IPS DF 6.9 (cell line): ENCODE data around the gene GRB2.

Experiments
- DNase-seq: peaks from one replicate; pipeline ENCODE4 v3.0.0-alpha.2; 2013; ENCODE audit warnings: low read depth, low spot score
- H3K27ac ChIP-seq: one replicate; pipeline ENCODE4 v1.5.1; 2013; ENCODE audit warnings: low read length, control low read depth
- H3K27me3 ChIP-seq: 2 replicates; pipeline ENCODE4 v1.6.1; 2013; ENCODE audit warnings: mild to moderate bottlenecking, low read length; ENCODE audit not compliant: control insufficient read depth, insufficient read depth
- H3K36me3 ChIP-seq: 2 replicates; pipeline ENCODE4 v1.6.1; 2013; ENCODE audit warnings: low read length; ENCODE audit not compliant: control insufficient read depth, insufficient read depth
- H3K4me1 ChIP-seq: 2 replicates; pipeline ENCODE4 v1.6.1; 2013; ENCODE audit warnings: low read length; ENCODE audit not compliant: control insufficient read depth, insufficient read depth
- H3K4me3 ChIP-seq: 2 replicates; pipeline ENCODE4 v1.5.1; 2013; ENCODE audit warnings: mild to moderate bottlenecking, low read length
- H3K9me3 ChIP-seq: 2 replicates; pipeline ENCODE4 v1.6.1; 2013; ENCODE audit warnings: low read length, inconsistent platforms; ENCODE audit not compliant: control insufficient read depth, insufficient read depth
- WGBS: extraction: QIAGEN DNeasy Blood & Tissue Kit; methylation state at CpG from one replicate; pipeline ENCODE4 v1.1.7; 2013; ENCODE audit warnings: mixed read lengths, missing lambda C conversion rate; ENCODE audit not compliant: insufficient read length, insufficient coverage; 5-methylcytosine and 5-hydroxymethylcytosine counted together

GRB2 gene

GRCh38 chr17:75341784-75342486, 63.5 kb downstream of the GRB2 start:
- H3K27me3 ChIP-seq = no peaks in the 10 kb centered on the region
- DNase-seq = no peak
- H3K36me3 ChIP-seq = no peaks in the 10 kb centered on the region
- H3K9me3 ChIP-seq = no peaks in the 10 kb centered on the region
- WGBS = no CpG with 5 or more reads among the region's 9 CpGs
- no peak overlapping the region for H3K27ac ChIP-seq
- H3K4me3 ChIP-seq = no peak overlapping the region
- peaks cover 10% of the 10 kb centered on the region for H3K4me1 ChIP-seq

DNA sequence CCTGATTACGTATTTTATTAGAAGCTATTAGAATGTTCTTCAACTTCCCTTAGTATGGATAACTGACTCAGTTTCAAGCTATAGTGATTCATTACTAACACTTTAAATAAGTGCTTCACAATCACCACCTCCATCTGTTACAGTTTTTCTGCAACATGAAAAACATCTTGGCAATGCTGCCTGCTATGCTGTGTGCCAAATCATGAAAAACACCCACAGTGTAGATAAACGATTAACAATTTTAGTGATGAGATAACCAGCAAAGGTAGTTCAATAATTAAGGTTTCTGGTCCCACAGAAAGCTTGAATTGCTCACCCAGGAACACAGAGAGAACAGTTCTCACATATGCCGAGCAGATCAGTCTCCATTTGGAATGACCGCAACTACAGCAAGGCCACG, 64.8 kb downstream of the GRB2 start:
- Histone ChIP-seq H3K27ac (no peak overlapping the region), H3K4me3 (no peak overlapping the region), H3K4me1 (peaks cover 10% of the 10 kb centered on the region), H3K36me3 (no peaks in the 10 kb centered on the region), H3K9me3 (no peaks in the 10 kb centered on the region), H3K27me3 (no peaks in the 10 kb centered on the region)
- no peak for DNase-seq
- no CpG with 5 or more reads among the region's 5 CpGs for WGBS

GRCh38 chr17:75339971-75340370, 65.5 kb downstream of the GRB2 start:
- peaks cover 10% of the 10 kb centered on the region for H3K4me1 ChIP-seq
- WGBS = no CpG with 5 or more reads among the region's 3 CpGs
- DNase-seq = no peak
- no peaks in the 10 kb centered on the region for H3K27me3 ChIP-seq
- H3K36me3 ChIP-seq = no peaks in the 10 kb centered on the region
- H3K4me3 ChIP-seq = no peak overlapping the region
- H3K9me3 ChIP-seq = no peaks in the 10 kb centered on the region
- H3K27ac ChIP-seq = no peak overlapping the region

GRCh38 chr17:75338335-75338734, 67.1 kb downstream of the GRB2 start:
- Histone ChIP-seq H3K4me1 (peaks cover 6% of the 10 kb centered on the region), H3K9me3 (no peaks in the 10 kb centered on the region), H3K4me3 (no peak overlapping the region), H3K36me3 (no peaks in the 10 kb centered on the region), H3K27me3 (no peaks in the 10 kb centered on the region), H3K27ac (no peak overlapping the region)
- DNase-seq = no peak
- no CpG with 5 or more reads among the region's 6 CpGs for WGBS

DNA sequence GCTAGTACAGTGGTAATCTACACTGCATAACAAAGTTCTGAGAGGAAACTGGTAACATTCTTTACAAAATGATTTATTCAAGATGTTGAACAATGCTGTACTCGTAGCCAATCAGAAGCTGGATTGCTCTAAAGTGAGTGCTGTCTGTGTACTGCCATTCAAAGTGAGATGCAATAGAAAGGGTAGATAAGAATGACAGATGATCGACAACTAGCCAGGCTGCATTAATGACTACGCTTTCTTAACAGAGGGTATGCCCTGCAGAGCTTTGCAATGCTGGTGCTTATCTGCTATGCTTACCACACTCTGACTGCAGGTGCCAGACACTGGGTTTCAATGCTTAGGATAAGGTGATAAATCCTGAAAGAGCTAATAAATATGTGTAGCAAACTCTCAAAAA, 70.2 kb downstream of the GRB2 start:
- H3K9me3 ChIP-seq = no peaks in the 10 kb centered on the region
- no peak for DNase-seq
- H3K36me3 ChIP-seq = no peaks in the 10 kb centered on the region
- H3K4me3 ChIP-seq = no peak overlapping the region
- no peak overlapping the region for H3K27ac ChIP-seq
- H3K27me3 ChIP-seq = no peaks in the 10 kb centered on the region
- no peaks in the 10 kb centered on the region for H3K4me1 ChIP-seq
- no CpG with 5 or more reads among the region's 3 CpGs for WGBS

GRCh38 chr17:75334723-75335122, 70.8 kb downstream of the GRB2 start:
- H3K27ac ChIP-seq = no peak overlapping the region
- no CpG with 5 or more reads among the region's 3 CpGs for WGBS
- H3K9me3 ChIP-seq = no peaks in the 10 kb centered on the region
- H3K27me3 ChIP-seq = no peaks in the 10 kb centered on the region
- H3K4me1 ChIP-seq = no peaks in the 10 kb centered on the region
- H3K36me3 ChIP-seq = no peaks in the 10 kb centered on the region
- H3K4me3 ChIP-seq = no peak overlapping the region
- no peak for DNase-seq

- Histone ChIP-seq H3K27ac (no peak overlapping the region), H3K4me1 (no peaks in the 10 kb centered on the region), H3K36me3 (no peaks in the 10 kb centered on the region), H3K4me3 (no peak overlapping the region), H3K9me3 (no peaks in the 10 kb centered on the region), H3K27me3 (no peaks in the 10 kb centered on the region)
- WGBS = no CpG with 5 or more reads among the region's 6 CpGs
- no peak for DNase-seq
These were observed 73.8 kb downstream of the GRB2 start for GRCh38 chr17:75331671-75332070.

DNA sequence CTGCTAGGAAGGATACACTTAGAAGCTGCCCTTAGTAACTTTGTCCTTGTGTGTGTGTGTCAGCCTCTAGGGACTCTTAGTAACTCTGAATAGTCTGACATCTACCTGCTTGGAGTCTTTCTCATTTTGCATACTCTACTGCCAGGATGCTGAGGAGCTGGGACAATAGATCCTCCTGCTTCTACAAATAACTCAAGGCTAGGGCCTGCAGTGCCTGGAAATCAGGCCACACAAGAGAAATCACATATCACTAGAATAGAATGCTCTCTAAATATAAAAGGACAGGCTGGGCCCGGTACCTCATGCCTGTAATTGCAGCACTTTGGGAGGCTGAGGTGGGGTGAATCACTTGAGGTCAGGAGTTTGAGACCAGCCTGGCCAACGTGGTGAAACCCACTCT, 77.7 kb downstream of the GRB2 start:
- Histone ChIP-seq H3K4me1 (0 out of 2 replicates have a peak, but pooled peaks cover 1% of the 10 kb centered on the region), H3K27me3 (no peaks in the 10 kb centered on the region), H3K36me3 (no peaks in the 10 kb centered on the region; the same call in 1 of the 2 replicates), H3K4me3 (no peak overlapping the region), H3K9me3 (no peaks in the 10 kb centered on the region), H3K27ac (no peak overlapping the region)
- no CpG with 5 or more reads among the region's 2 CpGs for WGBS
- no peak for DNase-seq

- no peaks in the 10 kb centered on the region for H3K27me3 ChIP-seq
- DNase-seq = no peak
- H3K4me1 ChIP-seq = 0 out of 2 replicates have a peak, but pooled peaks cover 1% of the 10 kb centered on the region
- H3K36me3 ChIP-seq = no peaks in the 10 kb centered on the region; the same call in 1 of the 2 replicates
- no peaks in the 10 kb centered on the region for H3K9me3 ChIP-seq
- H3K27ac ChIP-seq = no peak overlapping the region
- no CpG with 5 or more reads among the region's 5 CpGs for WGBS
- H3K4me3 ChIP-seq = no peak overlapping the region
These were observed 79.1 kb downstream of the GRB2 start for GRCh38 chr17:75326226-75326848.

DNA sequence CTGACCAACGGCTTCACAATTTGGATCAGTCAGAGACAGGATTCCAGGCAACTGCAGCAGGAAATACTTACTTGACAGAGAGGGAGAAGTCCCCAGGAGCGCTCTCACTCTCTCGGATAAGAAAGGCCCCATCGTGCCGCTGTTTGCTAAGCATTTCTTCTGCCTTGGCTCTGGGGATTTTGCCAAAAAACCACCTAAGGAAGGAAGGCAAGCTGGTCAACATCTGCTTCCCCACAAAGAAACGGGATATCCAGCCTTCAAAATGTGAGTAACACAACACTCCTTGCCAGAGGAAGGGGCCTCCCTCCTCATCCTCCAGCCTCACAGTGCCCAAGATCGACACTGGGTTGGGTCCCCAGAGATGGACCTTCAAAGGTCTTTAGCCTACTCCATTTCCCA, 79.7 kb downstream of the GRB2 start:
- DNase-seq = no peak
- H3K4me1 ChIP-seq = 0 out of 2 replicates have a peak, but pooled peaks cover 1% of the 10 kb centered on the region
- no peaks in the 10 kb centered on the region for H3K9me3 ChIP-seq
- peaks cover 1% of the 10 kb centered on the region; the same call in 1 of the 2 replicates for H3K36me3 ChIP-seq
- no CpG with 5 or more reads among the region's 7 CpGs for WGBS
- no peaks in the 10 kb centered on the region for H3K27me3 ChIP-seq
- no peak overlapping the region for H3K4me3 ChIP-seq
- no peak overlapping the region for H3K27ac ChIP-seq

GRCh38 chr17:75325348-75325747, 80.1 kb downstream of the GRB2 start:
- no CpG with 5 or more reads among the region's 6 CpGs for WGBS
- H3K36me3 ChIP-seq = peaks cover 6% of the 10 kb centered on the region
- no peaks in the 10 kb centered on the region for H3K27me3 ChIP-seq
- no peak overlapping the region for H3K27ac ChIP-seq
- 0 out of 2 replicates have a peak, but pooled peaks cover 1% of the 10 kb centered on the region for H3K4me1 ChIP-seq
- no peak for DNase-seq
- no peak overlapping the region for H3K4me3 ChIP-seq
- no peaks in the 10 kb centered on the region for H3K9me3 ChIP-seq
